Measurements from ENCODE around the gene TMEM92. TPM values are rescaled to one million over a fixed set of nuclear protein-coding genes. Genes with fewer than 3 reads are reported as not detected.
"Not testable (repeated sequence)": the region's sequence is repeated elsewhere in the genome, so short reads cannot be mapped to it uniquely, and the experiment has no call there.

The TMEM92 gene
- total and polyA plus RNA-seq, 10 of the 15 experiments (the other 5 are each of a cell fraction or from before 2014, with no cell fraction given): 0.11 to 1.2 (median 0.32) TPM

GRCh38 chr17:50299776-50300175, 25.5 kb downstream of the TMEM92 start:
- FAIRE-seq (no peak), ATAC-seq (no peak), DNase-seq (ENCODE audit: low read depth, low spot score) (no peak)
- ChIA-PET RAD21 (ENCODE audit: unreplicated experiment) (interaction anchor here (0.5 to 7.8 kb wide), 5 partner anchors 25 to 98 kb away, joined by 3 to 106 read pairs (median 16); partner anchors contain the start of genes COL1A1, TMEM92 and XYLT2), POLR2A (interaction anchor here (0.7 to 1.0 kb wide), 2 partner anchors 12 to 135 kb away, joined by 3 read pairs; no protein-coding TSS in a partner anchor), SMC1A (ENCODE audit: uncharacterized antibody, unreplicated experiment) (interaction anchor here (1.0 to 6.7 kb wide), 3 partner anchors 98 to 130 kb away, joined by 3 to 102 read pairs (median 4); partner anchors contain the start of gene COL1A1), CTCF (interaction anchor here (0.7 to 16.9 kb wide), 7 partner anchors 8 to 206 kb away, joined by 3 to 298 read pairs (median 44); partner anchors contain the start of genes COL1A1, PDK2 and TMEM92)
- Histone ChIP-seq H3K36me3 (ENCODE audit: control insufficient read depth in 2 of 2, insufficient read depth in 2 of 2, low read length in 1 of 2) (no peaks in the 10 kb centered on the region), H3K9ac (ENCODE audit: control insufficient read depth, insufficient read depth, low read length) (no peak overlapping the region), H3K9me3 (replicated peaks; ENCODE audit: control insufficient read depth, insufficient read depth, low read length) (no peaks in the 10 kb centered on the region), H3K4me1 (ENCODE audit: control insufficient read depth, insufficient read depth, low read length) (no peaks in the 10 kb centered on the region; the same call in 1 of the 2 replicates), H3K79me2 (ENCODE audit: control insufficient read depth, insufficient read depth, low read length) (no peaks in the 10 kb centered on the region), H4K20me1 (ENCODE audit: control insufficient read depth, insufficient read depth) (no peaks in the 10 kb centered on the region), H3K27ac (ENCODE audit: control insufficient read depth, insufficient read depth) (no peak overlapping the region), H3K4me3 (no peak overlapping the region), H3K4me2 (ENCODE audit: control insufficient read depth, insufficient read depth) (no peak overlapping the region), H3K27me3 (replicated peaks in 1 of 2; ENCODE audit: control insufficient read depth in 2 of 2, insufficient read depth in 2 of 2, low read length in 1 of 2) (no peaks in the 10 kb centered on the region), H2AFZ (ENCODE audit: control insufficient read depth, low read depth, low read length) (no peak overlapping the region)
- in situ Hi-C loops (cut with MboI): loop anchor here (10.0 kb wide), 1 partner anchor 105 kb away; no protein-coding TSS in a partner anchor
- TF ChIP-seq ATF2 (IDR thresholded peaks at IDR 0.05; ENCODE audit: low read length): no peak
- no peak for TF ChIP-seq EED (IDR thresholded peaks at IDR 0.05; ENCODE audit: low read depth)
- 26% methylated on average over 3 of the region's 3 CpGs for WGBS (ENCODE audit: insufficient coverage, insufficient replicate concordance, low lambda C conversion rate, missing lambda C conversion rate)
- intact Hi-C loops (cut with micrococcal nuclease; ENCODE audit: unreplicated experiment): loop anchor here (5.0 kb wide), 1 partner anchor 292 kb away; no protein-coding TSS in a partner anchor
- BruUV-seq (replicated peaks): no TSS peak

GRCh38 chr17:50300824-50301223, 26.6 kb downstream of the TMEM92 start:
- in situ Hi-C loops (cut with MboI); H2AFZ ChIP-seq (ENCODE audit: control insufficient read depth, low read depth, low read length); ATAC-seq; H3K9me3 ChIP-seq (replicated peaks; ENCODE audit: control insufficient read depth, insufficient read depth, low read length); H3K27ac ChIP-seq (ENCODE audit: control insufficient read depth, insufficient read depth); DNase-seq (ENCODE audit: low read depth, low spot score); H3K9ac ChIP-seq (ENCODE audit: control insufficient read depth, insufficient read depth, low read length); H3K36me3 ChIP-seq (ENCODE audit: control insufficient read depth in 2 of 2, insufficient read depth in 2 of 2, low read length in 1 of 2); H3K4me1 ChIP-seq (ENCODE audit: control insufficient read depth, insufficient read depth, low read length); H3K4me2 ChIP-seq (ENCODE audit: control insufficient read depth, insufficient read depth); H3K79me2 ChIP-seq (ENCODE audit: control insufficient read depth, insufficient read depth, low read length); BruUV-seq (replicated peaks); H3K4me3 ChIP-seq; FAIRE-seq; H3K27me3 ChIP-seq (replicated peaks in 1 of 2; ENCODE audit: control insufficient read depth in 2 of 2, insufficient read depth in 2 of 2, low read length in 1 of 2); intact Hi-C loops (cut with micrococcal nuclease; ENCODE audit: unreplicated experiment); H4K20me1 ChIP-seq (ENCODE audit: control insufficient read depth, insufficient read depth): not testable (repeated sequence)
- peak in 1 of 2 experiments; percentile 51; a peak in 1 of 4 replicates for TF ChIP-seq ETV6 (conservative IDR thresholded peaks at IDR 0.05 in 1 of 2, IDR thresholded peaks at IDR 0.05 in 1 of 2; ENCODE audit: borderline replicate concordance in 1 of 2, low read depth in 1 of 2)
- ChIA-PET POLR2A (interaction anchor here (1.0 kb wide), 1 partner anchor 11 kb away, joined by 3 read pairs; no protein-coding TSS in a partner anchor), CTCF (interaction anchor here (0.7 to 16.9 kb wide), 7 partner anchors 8 to 131 kb away, joined by 3 to 298 read pairs (median 6); partner anchors contain the start of genes COL1A1 and TMEM92), RAD21 (ENCODE audit: unreplicated experiment) (interaction anchor here (0.9 to 7.8 kb wide), 4 partner anchors 9 to 99 kb away, joined by 3 to 106 read pairs (median 16); partner anchors contain the start of genes COL1A1 and TMEM92), SMC1A (ENCODE audit: uncharacterized antibody, unreplicated experiment) (interaction anchor here (1.0 kb wide), 2 partner anchors 99 to 131 kb away, joined by 3 to 4 read pairs; partner anchors contain the start of gene COL1A1)
- WGBS (ENCODE audit: insufficient coverage, insufficient replicate concordance, low lambda C conversion rate, missing lambda C conversion rate): 0% methylated on average over 1 of the region's 1 CpG

Data from GM12878 (cell line).